CD4-positive, alpha-beta T cell (primary cell): ENCODE measurements around the gene RTN4RL2. TPM values are rescaled to one million over a fixed set of nuclear protein-coding genes. Genes with fewer than 3 reads are reported as not detected.

ENCODE experiments used
- ATAC-seq: fragments of 200-7000 bp; cut with Tn5 transposase; one replicate; pipeline ENCODE4 v1.10.0; 2022; ENCODE audit warnings: mild to moderate bottlenecking; ENCODE audit not compliant: poor library complexity
- CTCF ChIA-PET: fragments of 350-600 bp; sonication (Branson Sonifier 250); formaldehyde crosslinking; loops from one replicate; lab custom pipeline; 2021; ENCODE audit warnings: antibody characterized with exemption, inconsistent platforms; lab: Charles Lee
- POLR2A ChIA-PET: fragments of 350-600 bp; sonication (Branson Sonifier 250); formaldehyde crosslinking; loops from one replicate; lab custom pipeline; 2021; ENCODE audit warnings: antibody characterized with exemption, inconsistent platforms; lab: Charles Lee
- DNase-seq, 14 experiments: peaks; one replicate each; pipeline ENCODE4 v3.0.0-alpha.2; 2013 to 2020; ENCODE audit warnings: mixed read lengths in 2 of 14
- H3K27ac ChIP-seq, 2 donors: one replicate each; pipeline versions ENCODE4 v1.5.1 to v1.7.0; 2013; ENCODE audit warnings: low read length in 2 of 2, low read depth in 1 of 2, mild to moderate bottlenecking in 1 of 2
- H3K27me3 ChIP-seq, 2 experiments: 1 replicate in 1 of 2; 2 replicates in 1 of 2; pipeline versions ENCODE4 v1.6.1 to v1.7.0; 2013; ENCODE audit warnings: low read length in 2 of 2, control low read depth in 1 of 2, mild to moderate bottlenecking in 1 of 2, moderate library complexity in 1 of 2; ENCODE audit not compliant: insufficient read depth in 2 of 2, control insufficient read depth in 1 of 2
- H3K36me3 ChIP-seq: one replicate; pipeline ENCODE4 v1.6.1; 2013; ENCODE audit warnings: low read length, control low read depth; ENCODE audit not compliant: insufficient read depth
- H3K4me1 ChIP-seq: one replicate; pipeline ENCODE4 v1.6.1; 2013; ENCODE audit warnings: low read length, control low read depth; ENCODE audit not compliant: insufficient read depth
- H3K4me3 ChIP-seq: one replicate; pipeline ENCODE4 v1.5.1; 2013; ENCODE audit warnings: mild to moderate bottlenecking, low read length, moderate library complexity
- H3K9me3 ChIP-seq, 2 experiments: 1 replicate in 1 of 2; 2 replicates in 1 of 2; pipeline versions ENCODE4 v1.6.1 to v1.7.0; 2013; ENCODE audit warnings: low read length in 2 of 2, mild to moderate bottlenecking in 2 of 2, control low read depth in 1 of 2, moderate library complexity in 1 of 2; ENCODE audit not compliant: control insufficient read depth in 1 of 2, insufficient read depth in 1 of 2
- H3K27ac Mint-ChIP-seq: one replicate; pipeline ENCODE4 v1.8.0; 2020; ENCODE audit warnings: mixed read lengths
- H3K27me3 Mint-ChIP-seq: one replicate; pipeline ENCODE4 v1.8.0; 2021; ENCODE audit warnings: mixed read lengths
- H3K36me3 Mint-ChIP-seq: one replicate; pipeline ENCODE4 v1.8.0; 2021; ENCODE audit warnings: low read depth, mixed read lengths
- H3K4me1 Mint-ChIP-seq: one replicate; pipeline ENCODE4 v1.8.0; 2021; ENCODE audit warnings: low read depth, mixed read lengths
- H3K4me3 Mint-ChIP-seq: one replicate; pipeline ENCODE4 v1.8.0; 2020; ENCODE audit warnings: mild to moderate bottlenecking, mixed read lengths
- H3K9me3 Mint-ChIP-seq: one replicate; pipeline ENCODE4 v1.8.0; 2020; ENCODE audit warnings: mixed read lengths
- intact Hi-C, 2 experiments: fragments of 100-400 bp; cut with DNase I in 1 of 2; cut with micrococcal nuclease in 1 of 2; formaldehyde crosslinking; loops; one replicate each; pipeline versions ENCODE4 v1.15.1 to v1.9.0; 2023 to 2025; cut with DNase I, micrococcal nuclease
- total RNA-seq, 174 experiments: library from RNA in 2 of 174; stranded (reverse) in 2 of 174; gene quantifications; one replicate each; pipeline ENCODE4 v1.2.3 and lab custom pipeline; 2021 to 2026
- TF ChIP-seq, protein P1 (sequence below): fragments of 200-600 bp; IDR thresholded peaks from one replicate; pipeline ENCODE4 v1.8.0; 2022; ENCODE audit warnings: antibody characterized with exemption, mild to moderate bottlenecking

RTN4RL2 gene
- total RNA-seq, 2 experiments from 2014 or later: 0.17 to 0.19 TPM

DNA sequence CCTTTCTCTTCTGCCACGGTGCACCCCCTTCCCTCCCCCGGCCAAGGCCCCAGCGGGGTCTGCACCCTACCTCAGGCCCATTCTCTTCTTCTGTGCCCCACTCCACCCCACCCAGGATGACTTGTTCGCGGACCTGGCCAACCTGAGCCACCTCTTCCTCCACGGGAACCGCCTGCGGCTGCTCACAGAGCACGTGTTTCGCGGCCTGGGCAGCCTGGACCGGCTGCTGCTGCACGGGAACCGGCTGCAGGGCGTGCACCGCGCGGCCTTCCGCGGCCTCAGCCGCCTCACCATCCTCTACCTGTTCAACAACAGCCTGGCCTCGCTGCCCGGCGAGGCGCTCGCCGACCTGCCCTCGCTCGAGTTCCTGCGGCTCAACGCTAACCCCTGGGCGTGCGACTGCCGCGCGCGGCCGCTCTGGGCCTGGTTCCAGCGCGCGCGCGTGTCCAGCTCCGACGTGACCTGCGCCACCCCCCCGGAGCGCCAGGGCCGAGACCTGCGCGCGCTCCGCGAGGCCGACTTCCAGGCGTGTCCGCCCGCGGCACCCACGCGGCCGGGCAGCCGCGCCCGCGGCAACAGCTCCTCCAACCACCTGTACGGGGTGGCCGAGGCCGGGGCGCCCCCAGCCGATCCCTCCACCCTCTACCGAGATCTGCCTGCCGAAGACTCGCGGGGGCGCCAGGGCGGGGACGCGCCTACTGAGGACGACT, 15.9 kb downstream of the RTN4RL2 start:
- intact Hi-C loops: no loop called here
- DNase-seq (peak in 4 of 14 experiments; percentile 9 to 56 (median 41)), ATAC-seq (peak; percentile 13)
- Mint-ChIP-seq H3K27ac (no peak overlapping the region), H3K9me3 (no peaks in the 10 kb centered on the region), H3K27me3 (peaks cover 4% of the 10 kb centered on the region), H3K36me3 (no peaks in the 10 kb centered on the region), H3K4me3 (peak overlapping the region; percentile 79), H3K4me1 (peaks cover 37% of the 10 kb centered on the region)
- H3K27ac ChIP-seq: no peak overlapping the region
- POLR2A ChIA-PET: interaction anchor here (1.0 kb wide), 1 partner anchor 16 kb away, joined by 3 read pairs; the partner anchor contains the start of gene RTN4RL2
- CTCF ChIA-PET: interaction anchor here (1.1 to 1.2 kb wide), 2 partner anchors 17 to 18 kb away, joined by 4 to 7 read pairs; no protein-coding TSS in a partner anchor
- H3K9me3 ChIP-seq: no peaks in the 10 kb centered on the region
- H3K27me3 ChIP-seq: peaks cover 0 to 4% of the 10 kb centered on the region in 2 experiments
- H3K4me3 ChIP-seq: peak overlapping the region; percentile 46
- H3K4me1 ChIP-seq: peaks cover 36% of the 10 kb centered on the region
- TF ChIP-seq, protein P1, sequence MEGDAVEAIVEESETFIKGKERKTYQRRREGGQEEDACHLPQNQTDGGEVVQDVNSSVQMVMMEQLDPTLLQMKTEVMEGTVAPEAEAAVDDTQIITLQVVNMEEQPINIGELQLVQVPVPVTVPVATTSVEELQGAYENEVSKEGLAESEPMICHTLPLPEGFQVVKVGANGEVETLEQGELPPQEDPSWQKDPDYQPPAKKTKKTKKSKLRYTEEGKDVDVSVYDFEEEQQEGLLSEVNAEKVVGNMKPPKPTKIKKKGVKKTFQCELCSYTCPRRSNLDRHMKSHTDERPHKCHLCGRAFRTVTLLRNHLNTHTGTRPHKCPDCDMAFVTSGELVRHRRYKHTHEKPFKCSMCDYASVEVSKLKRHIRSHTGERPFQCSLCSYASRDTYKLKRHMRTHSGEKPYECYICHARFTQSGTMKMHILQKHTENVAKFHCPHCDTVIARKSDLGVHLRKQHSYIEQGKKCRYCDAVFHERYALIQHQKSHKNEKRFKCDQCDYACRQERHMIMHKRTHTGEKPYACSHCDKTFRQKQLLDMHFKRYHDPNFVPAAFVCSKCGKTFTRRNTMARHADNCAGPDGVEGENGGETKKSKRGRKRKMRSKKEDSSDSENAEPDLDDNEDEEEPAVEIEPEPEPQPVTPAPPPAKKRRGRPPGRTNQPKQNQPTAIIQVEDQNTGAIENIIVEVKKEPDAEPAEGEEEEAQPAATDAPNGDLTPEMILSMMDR: no peak
- no peaks in the 10 kb centered on the region for H3K36me3 ChIP-seq

DNA sequence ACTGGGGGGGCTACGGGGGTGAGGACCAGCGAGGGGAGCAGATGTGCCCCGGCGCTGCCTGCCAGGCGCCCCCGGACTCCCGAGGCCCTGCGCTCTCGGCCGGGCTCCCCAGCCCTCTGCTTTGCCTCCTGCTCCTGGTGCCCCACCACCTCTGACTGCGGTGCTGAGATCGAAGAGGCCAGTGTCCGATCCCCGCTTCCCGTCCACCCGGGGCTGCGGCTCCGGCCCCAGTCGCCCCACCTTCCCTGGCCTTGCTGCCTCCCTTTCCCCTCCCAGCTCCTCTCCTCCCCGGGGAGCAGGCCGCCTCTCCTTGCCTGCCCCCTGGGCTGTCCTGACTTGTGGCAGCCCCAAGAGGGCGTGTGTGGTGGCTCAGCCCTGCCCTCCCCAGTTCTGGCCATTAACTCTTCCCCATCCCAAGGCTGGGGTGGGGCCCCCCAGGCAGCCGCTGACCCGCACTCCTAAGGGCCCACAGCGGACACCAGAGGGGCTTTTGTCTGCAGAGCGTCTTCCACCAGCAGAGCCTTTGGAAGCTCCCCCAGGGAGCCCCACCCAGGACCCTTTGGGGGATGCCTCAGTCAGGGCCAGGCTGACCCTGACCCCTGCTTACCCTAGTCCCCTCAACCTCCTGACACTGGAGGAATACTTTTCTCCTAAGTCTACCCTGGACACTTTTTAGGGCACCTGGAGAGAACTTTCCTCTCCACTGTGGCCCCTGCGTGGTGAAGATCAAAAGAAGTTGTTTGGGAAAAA, 16.6 kb downstream of the RTN4RL2 start:
- intact Hi-C loops: no loop called here
- ATAC-seq (peak; percentile 45), DNase-seq (peak in 5 of 14 experiments; percentile 10 to 60 (median 30))
- Mint-ChIP-seq H3K4me3 (peak overlapping the region; percentile 76), H3K9me3 (no peaks in the 10 kb centered on the region), H3K27ac (no peak overlapping the region), H3K36me3 (no peaks in the 10 kb centered on the region), H3K27me3 (peaks cover 4% of the 10 kb centered on the region), H3K4me1 (peaks cover 44% of the 10 kb centered on the region)
- ChIA-PET POLR2A (interaction anchor here (1.0 to 1.1 kb wide), 2 partner anchors 17 to 151 kb away, joined by 3 read pairs; partner anchors contain the start of gene RTN4RL2), CTCF (interaction anchor here (1.1 to 1.2 kb wide), 2 partner anchors 16 to 18 kb away, joined by 4 to 7 read pairs; no protein-coding TSS in a partner anchor)
- TF ChIP-seq, protein P1: peak; percentile 59
- no peak overlapping the region for H3K27ac ChIP-seq
- H3K36me3 ChIP-seq: no peaks in the 10 kb centered on the region
- peak overlapping the region; percentile 46 for H3K4me3 ChIP-seq
- peaks cover 0 to 4% of the 10 kb centered on the region in 2 experiments for H3K27me3 ChIP-seq
- H3K9me3 ChIP-seq: no peaks in the 10 kb centered on the region
- H3K4me1 ChIP-seq: peaks cover 36% of the 10 kb centered on the region

DNA sequence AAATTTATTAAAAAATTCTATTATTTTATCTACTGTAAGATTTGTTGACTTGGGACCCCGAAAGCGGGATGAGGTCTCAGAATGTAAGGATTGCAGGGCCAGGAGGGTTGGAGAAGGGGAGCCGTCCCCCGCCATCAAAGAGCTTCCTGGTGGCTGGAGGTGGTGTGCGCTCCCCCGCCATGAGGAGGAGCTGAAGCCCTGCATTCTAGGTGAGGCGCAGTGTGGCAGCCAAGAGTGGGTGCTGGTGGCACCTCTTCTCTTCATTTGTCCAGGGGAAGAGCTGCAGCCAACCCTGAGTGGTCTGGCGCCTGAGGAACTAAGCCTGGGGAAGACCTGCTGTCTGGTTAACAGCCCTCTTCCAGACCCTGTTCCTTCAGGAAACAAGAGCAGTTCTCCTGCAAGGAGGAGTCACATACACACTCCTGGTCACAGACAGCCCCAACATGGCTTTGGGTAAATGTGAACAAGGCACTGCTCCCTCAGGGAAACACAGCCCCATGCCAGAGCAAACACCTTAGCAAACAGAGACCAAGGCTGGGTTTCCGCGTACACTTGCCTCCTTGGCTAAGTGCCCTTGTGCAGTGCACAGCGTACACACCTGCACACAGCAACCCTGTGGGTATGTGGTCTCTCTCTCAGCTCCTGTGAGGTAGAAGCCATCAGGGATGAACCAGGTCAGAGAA, 17.3 kb downstream of the RTN4RL2 start:
- ATAC-seq (no peak), DNase-seq (no peak)
- no peaks in the 10 kb centered on the region for H3K9me3 ChIP-seq
- Mint-ChIP-seq H3K9me3 (no peaks in the 10 kb centered on the region), H3K4me3 (peak overlapping the region; percentile 18), H3K4me1 (peaks cover 45% of the 10 kb centered on the region), H3K27ac (no peak overlapping the region), H3K36me3 (no peaks in the 10 kb centered on the region), H3K27me3 (peaks cover 4% of the 10 kb centered on the region)
- ChIA-PET CTCF (no interaction called here), POLR2A (interaction anchor here (0.9 to 1.1 kb wide), 3 partner anchors 17 to 152 kb away, joined by 3 read pairs; partner anchors contain the start of gene RTN4RL2)
- H3K27ac ChIP-seq: no peak overlapping the region
- H3K4me1 ChIP-seq: peaks cover 38% of the 10 kb centered on the region
- TF ChIP-seq, protein P1: no peak
- peaks cover 4% of the 10 kb centered on the region in 2 experiments for H3K27me3 ChIP-seq
- no peak overlapping the region for H3K4me3 ChIP-seq
- intact Hi-C loops: no loop called here
- H3K36me3 ChIP-seq: no peaks in the 10 kb centered on the region
